ENCODE results near the gene HOXA1.

Gene HOXA1

GRCh38 chr7:27126596-27127327 is 31.0 kb upstream of the HOXA1 start:
- TF ChIP-seq, protein P1, sequence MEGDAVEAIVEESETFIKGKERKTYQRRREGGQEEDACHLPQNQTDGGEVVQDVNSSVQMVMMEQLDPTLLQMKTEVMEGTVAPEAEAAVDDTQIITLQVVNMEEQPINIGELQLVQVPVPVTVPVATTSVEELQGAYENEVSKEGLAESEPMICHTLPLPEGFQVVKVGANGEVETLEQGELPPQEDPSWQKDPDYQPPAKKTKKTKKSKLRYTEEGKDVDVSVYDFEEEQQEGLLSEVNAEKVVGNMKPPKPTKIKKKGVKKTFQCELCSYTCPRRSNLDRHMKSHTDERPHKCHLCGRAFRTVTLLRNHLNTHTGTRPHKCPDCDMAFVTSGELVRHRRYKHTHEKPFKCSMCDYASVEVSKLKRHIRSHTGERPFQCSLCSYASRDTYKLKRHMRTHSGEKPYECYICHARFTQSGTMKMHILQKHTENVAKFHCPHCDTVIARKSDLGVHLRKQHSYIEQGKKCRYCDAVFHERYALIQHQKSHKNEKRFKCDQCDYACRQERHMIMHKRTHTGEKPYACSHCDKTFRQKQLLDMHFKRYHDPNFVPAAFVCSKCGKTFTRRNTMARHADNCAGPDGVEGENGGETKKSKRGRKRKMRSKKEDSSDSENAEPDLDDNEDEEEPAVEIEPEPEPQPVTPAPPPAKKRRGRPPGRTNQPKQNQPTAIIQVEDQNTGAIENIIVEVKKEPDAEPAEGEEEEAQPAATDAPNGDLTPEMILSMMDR (IDR thresholded peaks at IDR 0.05; ENCODE audit: control insufficient read depth, insufficient read depth, low read depth, low read length, missing control alignments): no peak
- no peak overlapping the region for H3K4me3 ChIP-seq (ENCODE audit: control insufficient read depth, low read depth, low read length)
- no peak for DNase-seq (ENCODE audit: low read depth)

DNA sequence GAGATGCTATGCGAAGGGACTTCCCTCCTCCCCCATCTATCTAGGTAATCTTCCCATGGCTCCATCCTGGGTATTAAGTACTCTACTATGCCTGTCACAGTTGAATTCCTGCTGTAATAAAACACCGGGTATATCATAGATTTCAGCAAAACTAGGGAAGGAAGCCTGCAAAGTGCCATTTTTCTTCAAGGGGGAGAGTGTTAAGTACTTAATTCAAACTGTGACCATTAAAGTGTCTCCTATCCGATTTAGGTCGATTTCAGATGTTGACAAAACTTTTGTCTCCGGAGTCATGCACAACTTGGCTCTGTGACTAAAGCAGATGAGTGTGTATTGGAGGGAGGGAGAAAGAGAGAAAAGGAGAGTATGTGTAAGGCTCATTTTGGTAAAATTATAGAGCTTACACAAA is 30.2 kb upstream of the HOXA1 start:
- H3K4me3 ChIP-seq (ENCODE audit: control insufficient read depth, low read depth, low read length): no peak overlapping the region
- TF ChIP-seq, protein P1 (IDR thresholded peaks at IDR 0.05; ENCODE audit: control insufficient read depth, insufficient read depth, low read depth, low read length, missing control alignments): no peak
- no peak for DNase-seq (ENCODE audit: low read depth)

DNA sequence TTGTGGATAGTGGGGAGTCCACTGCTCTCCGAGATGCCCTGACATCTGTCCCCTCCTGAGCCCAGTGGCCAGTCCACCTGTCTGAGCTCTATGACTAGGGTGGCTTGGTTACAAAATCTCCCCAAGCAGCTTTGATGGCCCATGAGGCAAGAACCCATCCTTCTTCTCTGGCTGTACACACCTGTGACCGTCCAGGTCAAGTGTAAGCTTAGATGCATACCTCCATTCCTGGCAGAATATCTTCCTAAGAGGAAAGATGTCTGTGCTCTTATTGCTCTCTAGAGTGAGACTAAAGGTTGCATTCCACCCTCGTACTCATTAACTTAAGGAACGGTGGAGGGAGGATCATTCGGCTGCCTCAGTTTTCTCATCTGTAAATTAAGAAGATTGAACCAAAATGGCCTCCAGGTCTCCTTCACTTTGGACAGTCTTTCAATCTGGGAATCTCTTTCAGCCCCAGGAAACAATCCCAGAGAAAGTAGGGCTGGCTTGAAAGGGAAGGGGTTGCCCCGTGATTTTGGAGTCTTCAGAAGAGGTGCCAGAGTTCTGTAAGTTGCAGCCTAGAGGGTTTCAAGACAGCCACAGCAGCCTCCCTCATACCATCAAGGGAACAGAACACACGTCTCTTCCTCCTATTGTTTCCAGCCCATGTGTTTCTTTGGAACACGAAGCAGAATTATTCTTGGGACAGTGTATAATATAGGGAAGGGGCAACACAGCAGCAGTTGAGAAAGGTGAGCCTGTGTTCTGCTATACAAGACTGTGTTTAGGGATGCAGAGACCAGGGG is 29.3 kb upstream of the HOXA1 start:
- TF ChIP-seq, protein P1 (IDR thresholded peaks at IDR 0.05; ENCODE audit: control insufficient read depth, insufficient read depth, low read depth, low read length, missing control alignments): no peak
- no peak for DNase-seq (ENCODE audit: low read depth)
- H3K4me3 ChIP-seq (ENCODE audit: control insufficient read depth, low read depth, low read length): no peak overlapping the region

DNA sequence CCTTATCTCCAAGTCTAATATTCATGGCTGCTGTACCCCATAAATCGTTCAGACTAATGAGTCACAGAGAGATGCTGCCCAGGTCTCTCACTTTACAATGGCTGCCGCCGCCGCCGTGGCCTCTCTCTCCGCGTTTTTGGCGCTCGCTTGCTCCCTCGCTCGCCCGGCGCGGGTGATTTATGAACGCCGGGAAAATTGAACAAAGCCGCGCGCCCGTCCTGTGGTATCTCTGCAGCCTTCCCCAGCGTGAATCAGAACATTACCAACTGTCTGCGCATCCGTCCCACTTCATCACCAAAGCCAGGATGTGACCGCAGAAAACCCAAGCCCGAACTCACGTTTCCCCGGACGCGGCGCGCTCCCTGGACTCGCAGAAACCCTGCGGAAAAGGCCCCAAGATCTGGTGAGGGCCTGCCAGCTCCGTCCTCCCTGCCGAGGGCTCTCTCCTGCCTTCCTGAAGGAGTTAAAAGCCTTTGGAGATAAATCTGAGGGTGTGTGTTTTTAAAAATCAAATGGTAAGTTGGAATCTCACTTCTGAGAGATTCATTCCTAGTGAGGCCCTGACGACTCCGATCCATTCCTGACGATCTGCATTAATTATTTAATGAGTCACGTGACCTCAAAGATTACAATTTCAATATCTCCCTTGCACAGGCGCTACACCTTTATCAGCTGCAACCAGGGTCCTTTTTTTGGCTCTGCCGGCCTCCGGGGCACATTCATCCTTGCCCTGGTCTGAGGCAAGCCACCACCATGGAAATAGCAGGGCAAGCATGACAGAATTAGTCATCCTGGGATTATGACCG is 28.5 kb upstream of the HOXA1 start:
- TF ChIP-seq, protein P1 (IDR thresholded peaks at IDR 0.05; ENCODE audit: control insufficient read depth, insufficient read depth, low read depth, low read length, missing control alignments): no peak
- no peak overlapping the region for H3K4me3 ChIP-seq (ENCODE audit: control insufficient read depth, low read depth, low read length)
- DNase-seq (ENCODE audit: low read depth): no peak

DNA sequence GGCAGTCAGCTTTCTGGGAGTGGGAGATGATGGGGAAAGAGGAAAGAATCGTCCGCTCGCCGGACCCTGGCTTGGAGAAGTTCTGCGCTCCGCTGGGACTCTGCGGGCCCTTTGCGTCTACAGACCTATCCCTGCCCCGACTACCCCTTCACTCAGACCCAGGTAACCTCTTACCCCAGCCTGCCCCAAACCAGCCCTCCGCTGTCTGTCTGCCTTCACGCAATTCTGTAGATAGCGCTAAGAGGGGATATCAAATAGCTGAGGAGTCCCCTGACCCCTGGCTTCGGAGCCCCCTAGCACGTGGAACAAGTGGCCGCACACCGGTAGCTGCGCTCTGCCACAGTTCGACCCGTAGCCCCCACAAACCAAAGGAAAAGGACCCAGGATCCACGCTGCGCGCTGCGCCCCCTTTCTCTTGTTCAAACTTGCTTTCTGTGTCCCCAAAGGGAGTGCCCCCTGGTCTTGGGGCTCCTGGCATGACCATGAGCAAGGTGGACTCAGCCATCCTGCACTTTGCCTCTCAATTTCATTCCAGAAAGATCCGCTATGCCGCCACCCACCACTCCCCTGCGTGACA is 27.8 kb upstream of the HOXA1 start:
- H3K4me3 ChIP-seq (ENCODE audit: control insufficient read depth, low read depth, low read length): no peak overlapping the region
- TF ChIP-seq, protein P1 (IDR thresholded peaks at IDR 0.05; ENCODE audit: control insufficient read depth, insufficient read depth, low read depth, low read length, missing control alignments): no peak
- no peak for DNase-seq (ENCODE audit: low read depth)

DNA sequence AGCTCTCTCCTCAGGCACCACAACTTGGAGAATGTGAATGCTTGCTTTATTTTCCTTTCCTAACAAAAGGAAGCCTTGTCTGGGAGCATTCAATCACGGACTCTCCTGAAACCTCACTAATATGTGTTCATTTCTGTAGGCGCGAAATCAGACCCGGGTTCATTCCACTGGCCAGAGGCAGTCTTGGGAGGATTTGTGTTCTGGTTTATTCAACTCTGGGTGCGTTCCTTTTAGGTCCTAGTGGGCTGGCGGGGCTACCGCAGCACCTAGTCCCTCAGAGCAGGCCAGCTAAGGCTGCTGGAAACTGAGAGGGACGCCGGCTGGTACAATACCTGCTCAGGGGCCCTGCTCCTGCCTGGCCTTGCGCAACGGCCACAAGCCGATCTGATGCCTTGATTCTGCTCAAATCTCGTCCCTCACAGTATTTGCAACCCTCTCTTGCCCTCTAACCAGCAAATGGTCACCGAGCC is 27.2 kb upstream of the HOXA1 start:
- no peak overlapping the region for H3K4me3 ChIP-seq (ENCODE audit: control insufficient read depth, low read depth, low read length)
- DNase-seq (ENCODE audit: low read depth): no peak
- TF ChIP-seq, protein P1 (IDR thresholded peaks at IDR 0.05; ENCODE audit: control insufficient read depth, insufficient read depth, low read depth, low read length, missing control alignments): no peak

Measured in AG09309 (cell line).